ENCODE results near the gene PEX10.

DNA sequence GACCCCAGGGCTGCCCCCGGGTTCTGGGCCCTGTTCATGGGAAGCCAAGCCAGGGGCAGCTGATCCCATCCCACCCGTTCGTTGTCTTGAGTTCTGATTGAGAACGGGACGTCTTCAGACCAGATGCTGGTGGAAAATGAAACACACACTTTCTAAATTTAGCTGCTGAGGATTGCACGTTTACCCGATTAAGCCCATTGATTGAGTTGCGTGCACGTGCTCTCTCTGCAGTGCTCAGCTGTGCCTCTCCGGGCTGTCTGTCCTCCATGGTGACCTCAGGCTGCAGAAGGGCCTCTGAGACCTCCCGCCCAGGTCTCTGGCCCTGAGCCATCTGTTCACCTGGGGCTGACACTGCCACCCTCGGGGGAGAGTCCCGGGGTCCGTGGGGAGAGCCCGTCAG, 27.0 kb upstream of the PEX10 start:
- TF ChIP-seq TAF1 (IDR thresholded peaks at IDR 0.05; ENCODE audit: low read depth, low read length): no peak
- TF ChIP-seq POLR2A (IDR thresholded peaks at IDR 0.05; ENCODE audit: low read depth, low read length): no peak
